Stimulated activated CD8-positive, alpha-beta memory T cell treated with anti-CD3 and anti-CD28 coated beads, Interleukin-12 subunit alpha, Interleukin-12 subunit beta, amount 100 ng/mL, for 24 hours (primary cell): Measurements from ENCODE around the gene PYROXD2.
"Not testable (repeated sequence)": the region's sequence is repeated elsewhere in the genome, so short reads cannot be mapped to it uniquely, and the experiment has no call there.

Source experiments
- DNase-seq: peaks from one replicate; pipeline ENCODE4 v3.0.0-alpha.2; 2020; ENCODE audit errors: extremely low read depth

PYROXD2 gene

GRCh38 chr10:98391065-98391464, 23.9 kb downstream of the PYROXD2 start:
- DNase-seq: no peak

GRCh38 chr10:98390406-98390805, 24.6 kb downstream of the PYROXD2 start:
- DNase-seq: no peak

- DNase-seq: no peak
These were observed 25.6 kb downstream of the PYROXD2 start for GRCh38 chr10:98389398-98389797.

GRCh38 chr10:98388101-98388655, 26.8 kb downstream of the PYROXD2 start:
- no peak for DNase-seq

GRCh38 chr10:98384531-98385133, 30.4 kb downstream of the PYROXD2 start:
- DNase-seq: no peak

- DNase-seq: no peak
These were observed 31.1 kb downstream of the PYROXD2 start for GRCh38 chr10:98383869-98384268.

- DNase-seq: not testable (repeated sequence)
These were observed 31.8 kb downstream of the PYROXD2 start for GRCh38 chr10:98383134-98383667.

GRCh38 chr10:98382691-98383101, 32.3 kb downstream of the PYROXD2 start:
- DNase-seq: no peak

GRCh38 chr10:98380493-98381339, 34.3 kb downstream of the PYROXD2 start:
- no peak for DNase-seq

GRCh38 chr10:98378722-98379121, 36.3 kb downstream of the PYROXD2 start:
- DNase-seq: no peak

- no peak for DNase-seq
These were observed 37.4 kb downstream of the PYROXD2 start for GRCh38 chr10:98377536-98377935.

- no peak for DNase-seq
These were observed 38.0 kb downstream of the PYROXD2 start for GRCh38 chr10:98377001-98377400.

GRCh38 chr10:98376485-98376884, 38.5 kb downstream of the PYROXD2 start:
- DNase-seq: no peak

GRCh38 chr10:98374217-98374985, 40.6 kb downstream of the PYROXD2 start:
- DNase-seq: no peak

- no peak for DNase-seq
These were observed 41.5 kb downstream of the PYROXD2 start for GRCh38 chr10:98373260-98374040.

- no peak for DNase-seq
These were observed 43.9 kb downstream of the PYROXD2 start for GRCh38 chr10:98370831-98371820.

GRCh38 chr10:98369801-98370200, 45.2 kb downstream of the PYROXD2 start:
- no peak for DNase-seq

GRCh38 chr10:98368644-98369043, 46.3 kb downstream of the PYROXD2 start:
- DNase-seq: no peak

GRCh38 chr10:98367604-98368451, 47.2 kb downstream of the PYROXD2 start:
- DNase-seq: no peak
